Umbilical cord (tissue), 2 donors: ENCODE results near the gene FMNL1. TPM values are rescaled to one million over a fixed set of nuclear protein-coding genes. Genes with fewer than 3 reads are reported as not detected.
"Not testable (repeated sequence)": the region's sequence is repeated elsewhere in the genome, so short reads cannot be mapped to it uniquely, and the experiment has no call there.

Experiments used
- DNase-seq: peaks from one replicate; pipeline ENCODE4 v3.0.0-alpha.2; 2015; ENCODE audit warnings: low spot score
- total RNA-seq: library from RNA; depleted of rRNA; stranded (reverse); fragments of >200 nt; gene quantifications from one replicate; pipeline ENCODE4 v1.2.3, GENCODE V29; 2014; ENCODE audit warnings: low replicate concordance; ENCODE audit not compliant: insufficient read depth

The FMNL1 gene
- total RNA-seq, 1 donor from 2014 or later, result 3.1 TPM

DNA sequence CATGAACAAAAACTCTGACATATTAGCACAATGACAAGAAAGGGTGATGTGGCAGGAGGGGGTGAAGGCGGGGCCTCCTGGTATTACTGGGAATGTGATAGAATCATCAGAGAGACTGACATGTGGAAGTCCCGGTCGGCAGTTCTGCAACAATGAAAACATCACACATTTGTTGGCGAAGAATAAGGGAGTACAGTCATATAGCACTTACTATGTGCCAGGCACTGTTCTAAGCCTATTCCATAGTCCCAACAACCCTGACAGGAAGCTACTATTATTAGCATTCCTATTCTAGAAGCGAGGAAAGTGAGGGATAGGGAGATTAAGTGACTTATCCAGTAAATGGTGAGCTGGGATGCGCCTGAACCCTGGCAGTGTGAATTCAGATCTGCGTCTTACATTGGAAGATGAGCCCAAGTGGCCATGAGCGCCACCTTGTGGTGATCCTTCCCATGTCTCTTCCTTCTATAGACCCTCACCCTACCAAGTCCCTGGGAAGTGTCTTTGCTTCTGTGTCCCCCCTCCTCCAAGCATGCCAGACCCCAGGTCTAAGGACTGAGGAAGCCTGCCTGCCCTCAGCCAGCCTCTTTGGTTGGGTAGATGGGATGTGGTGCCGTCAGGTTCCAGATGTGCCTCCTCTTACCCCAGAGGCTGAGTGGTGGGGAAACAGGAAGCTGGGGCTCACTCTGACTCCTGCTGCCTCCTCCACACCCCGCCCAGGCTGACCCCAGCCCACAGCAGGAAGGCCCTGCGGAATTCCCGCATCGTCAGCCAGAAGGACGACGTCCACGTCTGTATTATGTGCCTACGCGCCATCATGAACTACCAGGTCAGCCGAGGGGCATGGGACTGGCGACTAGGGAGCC lies 14.0 kb downstream of the FMNL1 start:
- peak; percentile 52 for DNase-seq

DNA sequence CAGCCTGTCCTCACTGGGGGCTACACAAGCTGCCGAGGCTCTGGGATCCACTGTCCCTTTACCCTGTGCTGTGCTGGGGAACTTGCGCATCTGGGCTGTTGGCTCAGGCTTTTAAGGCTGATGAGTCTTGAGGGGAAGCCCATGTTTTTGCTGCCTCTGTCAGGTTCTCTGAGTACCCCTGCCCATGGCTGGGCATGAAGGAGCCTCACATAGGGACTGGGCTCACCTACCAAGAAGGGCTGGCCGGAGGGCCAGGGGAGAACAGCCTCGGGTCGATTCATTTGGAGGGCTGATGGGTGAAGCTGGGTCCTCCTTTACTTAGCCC lies 14.6 kb downstream of the FMNL1 start:
- no peak for DNase-seq

DNA sequence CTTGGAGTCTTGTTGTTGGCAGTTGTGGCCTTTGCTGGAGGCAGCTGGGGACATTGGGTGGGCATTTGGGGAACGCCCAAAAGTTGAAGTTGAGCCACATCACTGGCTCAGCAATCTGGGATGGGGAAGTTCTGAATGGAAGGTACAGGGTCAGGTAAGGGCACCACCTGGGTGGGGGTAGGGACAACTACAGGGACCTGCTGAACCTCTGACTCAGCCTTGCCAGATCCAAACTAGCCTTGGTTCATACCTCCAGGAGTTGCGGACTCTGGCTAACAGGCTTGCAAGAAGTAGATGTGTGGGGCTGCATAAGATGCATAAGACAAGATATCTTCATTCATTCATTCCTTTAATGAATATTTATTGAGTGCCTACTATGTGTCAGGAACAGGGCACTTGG lies 16.0 kb downstream of the FMNL1 start:
- no peak for DNase-seq

DNA sequence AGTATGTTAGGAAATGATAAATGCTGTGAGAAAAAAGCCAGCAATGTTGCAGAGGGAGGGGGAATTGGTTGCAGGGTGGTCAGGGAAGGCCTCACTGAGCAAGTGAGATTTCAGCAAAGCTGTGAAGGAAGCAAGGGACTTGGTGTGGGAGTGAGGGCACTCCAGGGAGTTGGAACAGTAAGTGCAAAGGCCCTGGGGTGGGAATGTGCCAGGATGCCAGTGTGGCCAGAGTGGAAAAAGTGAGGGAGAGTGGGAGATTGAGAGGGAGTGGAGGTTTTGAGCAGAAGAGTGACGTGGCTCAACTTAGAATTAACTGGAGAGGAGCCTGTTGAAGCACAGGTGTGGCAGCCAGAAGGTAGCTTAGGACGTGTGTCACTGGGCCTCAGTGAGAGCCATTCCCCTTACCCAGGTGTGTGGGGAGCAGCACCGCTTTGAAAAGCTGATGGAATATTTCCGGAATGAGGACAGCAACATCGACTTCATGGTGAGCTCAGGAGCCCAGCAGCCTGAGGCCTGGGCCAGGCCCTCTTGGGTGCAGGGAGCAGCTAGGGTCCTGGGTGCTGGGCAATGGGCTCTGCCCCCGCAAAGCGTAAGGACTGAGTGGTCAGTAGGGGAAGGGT lies 16.6 kb downstream of the FMNL1 start:
- no peak for DNase-seq

DNA sequence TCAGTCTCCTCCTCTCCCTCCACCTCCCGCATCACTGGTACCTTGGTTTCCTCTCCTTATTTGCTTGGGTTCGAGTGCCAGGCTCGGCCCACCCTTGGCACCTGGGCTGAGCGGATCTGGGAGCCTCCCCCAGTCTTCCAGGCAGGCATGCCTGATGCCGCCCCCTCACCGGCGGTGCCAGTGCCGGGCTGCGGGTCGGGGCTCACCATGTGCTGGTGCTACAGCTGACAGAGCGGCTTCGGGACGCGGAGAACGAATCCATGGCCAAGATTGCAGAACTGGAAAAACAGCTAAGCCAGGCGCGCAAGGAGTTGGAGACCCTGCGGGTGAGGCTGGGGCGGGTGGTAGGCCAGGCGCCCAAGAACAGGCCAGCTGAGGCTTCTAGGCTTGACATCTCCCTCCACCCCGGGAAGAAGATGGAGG lies 19.2 kb downstream of the FMNL1 start:
- DNase-seq, result no peak

DNA sequence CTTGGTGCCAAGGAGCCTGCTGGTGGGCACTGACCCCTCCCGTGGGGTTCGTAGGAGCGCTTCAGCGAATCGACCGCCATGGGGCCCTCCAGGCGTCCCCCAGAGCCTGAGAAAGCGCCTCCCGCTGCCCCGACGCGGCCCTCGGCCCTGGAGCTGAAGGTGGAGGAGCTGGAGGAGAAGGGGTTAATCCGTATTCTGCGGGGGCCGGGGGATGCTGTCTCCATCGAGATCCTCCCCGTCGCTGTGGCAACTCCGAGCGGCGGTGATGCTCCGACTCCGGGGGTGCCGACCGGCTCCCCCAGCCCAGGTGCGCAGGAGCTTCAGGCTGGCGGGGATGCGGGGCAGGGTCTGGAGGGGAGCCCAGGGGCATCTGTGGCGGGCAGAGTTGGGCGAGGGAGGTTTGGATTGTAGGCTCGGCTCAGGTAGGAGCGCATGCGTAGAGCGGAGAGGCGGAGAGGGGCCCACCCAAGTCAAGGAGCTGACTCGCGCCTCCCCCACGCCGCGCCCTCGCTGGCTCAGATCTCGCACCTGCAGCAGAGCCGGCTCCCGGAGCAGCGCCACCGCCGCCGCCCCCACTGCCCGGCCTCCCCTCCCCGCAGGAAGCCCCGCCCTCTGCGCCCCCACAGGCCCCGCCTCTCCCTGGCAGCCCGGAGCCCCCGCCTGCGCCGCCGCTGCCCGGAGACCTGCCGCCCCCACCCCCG lies 19.8 kb downstream of the FMNL1 start:
- no peak for DNase-seq

DNA sequence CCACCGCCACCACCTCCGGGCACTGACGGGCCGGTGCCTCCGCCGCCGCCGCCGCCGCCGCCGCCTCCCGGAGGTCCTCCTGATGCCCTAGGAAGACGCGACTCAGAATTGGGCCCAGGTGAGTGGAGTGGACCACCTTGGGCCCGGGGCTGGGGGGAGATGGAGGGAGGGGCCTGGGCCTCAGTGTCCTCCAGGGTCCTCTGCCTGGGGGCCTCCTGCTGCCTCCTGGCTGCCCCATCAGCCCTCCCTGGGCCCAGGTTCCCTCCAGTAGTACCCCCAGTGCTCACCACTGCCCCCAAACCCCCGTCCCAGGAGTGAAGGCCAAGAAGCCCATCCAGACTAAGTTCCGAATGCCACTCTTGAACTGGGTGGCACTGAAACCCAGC lies 20.3 kb downstream of the FMNL1 start:
- no peak for DNase-seq

DNA sequence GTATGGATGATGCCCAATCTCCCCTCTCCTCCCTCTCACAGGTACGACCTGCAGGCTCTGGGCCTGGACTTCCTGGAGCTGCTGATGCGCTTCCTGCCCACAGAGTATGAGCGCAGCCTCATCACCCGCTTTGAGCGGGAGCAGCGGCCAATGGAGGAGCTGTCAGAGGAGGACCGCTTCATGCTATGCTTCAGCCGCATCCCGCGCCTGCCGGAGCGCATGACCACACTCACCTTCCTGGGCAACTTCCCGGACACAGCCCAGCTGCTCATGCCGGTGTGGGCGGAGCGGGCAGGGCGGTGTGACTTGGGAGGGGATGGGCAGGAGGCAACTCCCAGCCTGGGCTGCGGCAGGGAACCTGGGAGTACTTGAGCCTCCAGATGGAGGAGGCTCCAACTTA lies 22.1 kb downstream of the FMNL1 start:
- DNase-seq, result no peak

DNA sequence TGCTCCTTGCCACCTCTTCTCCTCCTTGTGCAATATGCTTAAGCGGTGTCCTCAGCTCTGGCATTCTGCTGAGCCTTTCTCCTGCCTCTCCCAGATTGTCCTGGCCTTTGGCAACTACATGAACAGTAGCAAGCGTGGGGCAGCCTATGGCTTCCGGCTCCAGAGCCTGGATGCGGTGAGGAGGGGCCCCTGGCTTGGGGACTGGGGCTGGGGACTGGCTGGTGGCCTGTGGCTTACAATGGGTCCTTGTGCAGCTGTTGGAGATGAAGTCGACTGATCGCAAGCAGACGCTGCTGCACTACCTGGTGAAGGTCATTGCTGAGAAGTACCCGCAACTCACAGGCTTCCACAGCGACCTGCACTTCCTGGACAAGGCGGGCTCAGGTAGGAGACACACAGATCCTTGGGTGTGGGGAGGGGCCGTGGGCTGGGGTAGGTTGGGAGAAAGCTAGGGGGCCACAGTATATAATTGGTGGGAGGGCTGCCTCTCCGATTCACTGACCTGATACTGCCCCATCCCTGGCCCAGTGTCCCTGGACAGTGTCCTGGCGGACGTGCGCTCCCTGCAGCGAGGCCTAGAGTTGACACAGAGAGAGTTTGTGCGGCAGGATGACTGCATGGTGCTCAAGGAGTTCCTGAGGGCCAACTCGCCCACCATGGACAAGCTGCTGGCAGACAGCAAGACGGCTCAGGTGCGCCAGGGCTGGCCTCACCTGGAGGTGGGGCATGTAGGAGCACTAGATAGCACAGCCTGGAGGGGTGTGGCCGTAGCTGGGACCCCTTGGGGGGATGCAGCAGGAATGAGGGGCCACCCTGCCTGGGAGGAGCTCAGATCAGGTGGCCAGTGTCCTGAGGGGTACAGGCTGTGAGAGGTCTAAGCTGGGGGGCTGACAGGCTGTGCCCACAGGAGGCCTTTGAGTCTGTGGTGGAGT lies 23.3 kb downstream of the FMNL1 start:
- DNase-seq, result no peak

DNA sequence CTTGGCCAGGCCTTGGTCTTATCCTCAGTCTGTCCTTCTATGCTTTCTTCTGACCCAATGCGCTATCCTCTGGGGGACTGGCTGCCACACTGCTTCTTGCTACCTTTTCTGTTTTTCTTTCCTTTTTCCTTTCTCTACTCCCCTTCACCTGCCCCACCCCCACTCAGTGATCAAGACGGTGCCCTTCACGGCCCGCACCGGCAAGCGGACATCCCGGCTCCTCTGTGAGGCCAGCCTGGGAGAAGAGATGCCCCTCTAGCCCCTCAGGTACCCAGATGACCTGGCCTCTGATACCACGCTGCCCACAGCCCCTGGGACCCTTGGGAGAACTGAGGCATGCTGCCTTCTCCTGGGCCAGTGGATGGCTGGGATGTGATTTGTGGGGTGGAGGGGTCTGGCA lies 24.7 kb downstream of the FMNL1 start:
- no peak for DNase-seq

DNA sequence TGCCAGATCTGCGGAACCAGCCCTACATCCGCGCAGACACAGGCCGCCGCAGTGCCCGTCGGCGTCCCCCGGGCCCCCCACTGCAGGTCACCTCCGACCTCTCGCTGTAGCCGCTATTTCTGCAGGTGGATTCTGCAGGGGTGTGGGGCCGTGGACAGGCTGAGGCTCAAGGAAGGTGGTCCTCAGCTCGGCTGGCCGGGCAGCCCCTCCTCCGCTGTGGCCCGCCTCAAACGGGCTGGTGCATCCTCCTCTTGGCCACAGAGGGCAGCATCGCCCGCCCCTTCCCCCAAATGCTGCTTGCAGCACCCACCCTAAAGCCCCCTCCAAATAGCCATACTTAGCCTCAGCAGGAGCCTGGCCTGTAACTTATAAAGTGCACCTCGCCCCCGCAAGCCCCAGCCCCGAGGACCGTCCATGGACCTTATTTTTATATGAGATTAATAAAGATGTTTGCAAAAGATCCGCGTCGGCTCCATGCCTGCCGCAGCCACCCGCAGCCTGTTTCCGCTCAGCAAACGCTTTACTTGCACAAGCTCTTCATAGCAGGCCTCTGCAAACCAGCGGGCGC lies 25.3 kb downstream of the FMNL1 start:
- no peak for DNase-seq

DNA sequence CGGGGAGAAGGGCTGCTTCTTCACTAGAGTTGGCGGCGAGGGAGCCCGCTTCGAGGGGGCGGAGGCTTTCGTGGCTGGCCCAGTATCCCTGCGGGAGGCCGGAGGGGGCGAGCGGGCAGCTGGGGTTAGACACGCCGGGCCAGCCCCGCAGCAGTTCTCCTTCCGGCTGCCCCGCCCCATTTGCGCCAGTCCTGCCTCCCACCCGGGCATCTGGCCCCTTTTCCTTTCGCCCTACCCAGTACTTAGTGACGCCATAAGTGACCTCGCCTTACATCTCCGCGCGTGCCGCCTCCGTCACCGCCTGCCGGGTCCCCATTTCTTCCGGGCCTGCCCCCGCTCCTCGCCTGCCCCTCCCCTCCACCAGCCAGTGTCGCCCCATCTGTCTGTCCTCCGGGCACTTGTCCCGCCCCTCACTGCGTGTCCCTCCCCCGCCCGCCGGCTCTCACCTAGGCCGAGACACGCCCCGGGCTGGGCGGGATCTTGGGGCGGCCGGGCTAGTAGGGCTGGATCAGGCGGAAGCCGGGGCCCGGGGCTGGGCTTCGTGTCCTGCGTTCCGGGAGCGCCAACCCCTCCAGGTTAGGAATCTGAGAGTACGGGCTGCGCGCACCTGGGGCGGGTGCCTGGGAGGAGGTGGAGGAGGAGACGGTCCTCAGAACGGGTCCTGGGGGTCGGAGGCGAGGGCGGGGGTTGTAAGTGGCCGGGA lies 25.9 kb downstream of the FMNL1 start:
- DNase-seq, result peak; percentile 73

DNA sequence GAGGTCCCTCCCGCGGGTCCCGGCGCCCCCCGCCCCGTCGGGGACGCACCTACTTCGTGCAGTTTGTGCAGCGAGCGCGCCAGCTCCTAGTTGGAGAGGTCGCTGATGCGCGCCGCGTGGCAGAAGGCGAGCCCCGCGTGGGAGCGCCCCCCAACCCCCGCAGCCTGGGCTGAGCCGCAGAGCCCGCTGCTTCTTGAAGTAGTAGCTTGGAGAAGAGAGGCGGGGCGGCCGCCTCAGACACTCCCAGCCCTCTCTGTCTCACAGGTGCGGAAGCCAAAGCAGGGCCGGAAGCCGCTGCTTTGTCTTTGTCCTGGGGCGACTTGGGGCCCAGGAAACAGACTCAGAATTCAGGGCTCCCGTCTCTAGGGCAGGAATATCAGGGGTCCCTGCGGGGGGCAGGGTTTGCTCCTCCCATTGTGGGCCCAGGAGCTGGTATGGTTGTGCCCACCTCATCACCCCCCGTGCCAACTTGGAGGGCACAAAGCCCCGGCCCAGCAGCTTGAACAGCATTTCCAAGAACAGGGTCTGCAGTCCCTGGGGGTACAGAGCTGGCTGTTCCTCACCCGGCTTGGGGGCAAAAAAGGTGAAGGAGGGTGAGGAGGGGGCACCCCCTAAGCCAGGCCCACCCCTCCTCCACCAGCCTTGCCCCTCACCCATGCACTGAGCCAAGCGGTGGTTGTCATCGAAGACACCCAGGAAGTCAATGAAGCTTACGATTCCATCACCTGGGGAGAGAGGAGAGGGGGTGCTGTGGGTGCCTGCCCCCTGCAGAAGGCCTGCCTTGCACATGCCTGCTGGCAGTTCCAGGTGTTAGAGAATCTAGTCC lies 26.7 kb downstream of the FMNL1 start:
- peak; percentile 42 for DNase-seq

DNA sequence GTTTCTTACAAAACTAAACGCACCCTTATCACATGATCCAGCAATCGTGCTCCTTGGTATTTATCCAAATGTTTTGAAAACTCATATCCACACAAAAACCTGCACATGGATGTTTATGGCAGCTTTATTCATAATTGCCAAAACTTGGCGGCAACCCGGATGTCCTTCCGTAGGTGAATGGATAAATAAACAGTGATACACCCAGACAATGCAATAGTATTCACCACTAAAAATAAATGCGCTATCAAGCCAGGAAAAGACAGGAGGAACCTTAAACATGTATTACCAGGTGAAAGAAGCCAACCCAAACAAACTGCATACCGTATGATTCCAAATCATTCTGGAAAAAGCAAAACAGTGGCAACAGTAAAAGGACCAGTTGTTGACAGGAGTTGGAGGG lies 30.2 kb downstream of the FMNL1 start:
- no peak for DNase-seq

DNA sequence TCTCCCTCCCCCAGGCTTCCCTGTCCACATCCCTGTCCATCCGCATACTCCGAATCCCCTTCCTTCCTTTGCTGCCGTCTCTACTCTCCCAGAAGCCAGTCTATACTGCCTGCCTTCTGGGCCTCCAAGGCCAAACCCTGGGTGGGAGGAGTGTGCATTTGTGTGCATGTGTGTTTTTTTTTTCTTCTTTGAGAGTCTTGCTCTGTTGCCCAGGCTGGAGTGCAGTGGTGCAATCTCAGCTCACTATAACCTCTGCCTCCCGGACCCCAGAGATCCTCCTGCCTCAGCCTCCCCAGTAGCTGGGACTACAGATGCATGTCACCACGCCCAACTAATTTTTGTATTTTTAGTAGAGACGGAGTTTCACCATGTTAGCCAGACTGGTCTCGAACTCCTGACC lies 31.6 kb downstream of the FMNL1 start:
- not testable (repeated sequence) for DNase-seq

DNA sequence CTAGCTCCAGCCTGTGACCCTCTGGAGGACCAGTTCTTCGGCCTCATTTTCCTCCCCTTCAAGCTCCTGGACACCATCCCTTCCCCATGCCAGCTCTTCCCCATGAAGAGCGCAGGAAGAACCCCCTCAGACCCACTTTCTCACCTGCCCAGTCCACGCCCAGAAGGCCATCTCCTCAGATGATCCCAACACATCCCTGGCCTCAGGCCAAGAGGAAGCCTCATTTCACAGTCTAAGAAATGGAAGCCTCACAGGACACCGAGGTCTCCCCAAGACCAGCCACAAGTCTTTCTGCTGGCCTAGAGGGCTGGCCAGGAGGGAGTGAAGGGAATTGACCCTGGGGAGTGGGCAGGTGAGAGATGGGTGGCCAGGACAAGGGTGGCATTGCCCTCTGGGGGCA lies 32.2 kb downstream of the FMNL1 start:
- DNase-seq, result no peak

DNA sequence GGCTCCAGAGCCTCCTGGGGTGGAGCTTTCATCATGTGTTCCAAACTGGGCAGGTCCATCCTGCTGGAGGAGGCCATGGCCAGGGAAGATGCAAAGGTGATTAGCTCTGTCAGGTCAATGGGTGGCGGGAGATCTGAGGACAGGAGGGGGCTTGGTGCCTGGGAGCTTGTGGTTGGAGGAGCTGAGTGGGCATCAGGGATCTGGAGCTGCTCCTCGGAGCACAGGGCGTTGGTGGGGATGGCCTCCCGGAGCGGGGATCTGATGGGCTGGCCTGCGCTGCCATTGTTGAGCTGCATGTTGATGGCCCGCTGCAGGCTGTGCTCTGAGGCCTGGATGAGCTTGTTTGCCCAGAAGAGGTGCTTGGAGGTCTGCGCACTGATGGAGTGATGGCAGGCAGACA lies 33.7 kb downstream of the FMNL1 start:
- no peak for DNase-seq

DNA sequence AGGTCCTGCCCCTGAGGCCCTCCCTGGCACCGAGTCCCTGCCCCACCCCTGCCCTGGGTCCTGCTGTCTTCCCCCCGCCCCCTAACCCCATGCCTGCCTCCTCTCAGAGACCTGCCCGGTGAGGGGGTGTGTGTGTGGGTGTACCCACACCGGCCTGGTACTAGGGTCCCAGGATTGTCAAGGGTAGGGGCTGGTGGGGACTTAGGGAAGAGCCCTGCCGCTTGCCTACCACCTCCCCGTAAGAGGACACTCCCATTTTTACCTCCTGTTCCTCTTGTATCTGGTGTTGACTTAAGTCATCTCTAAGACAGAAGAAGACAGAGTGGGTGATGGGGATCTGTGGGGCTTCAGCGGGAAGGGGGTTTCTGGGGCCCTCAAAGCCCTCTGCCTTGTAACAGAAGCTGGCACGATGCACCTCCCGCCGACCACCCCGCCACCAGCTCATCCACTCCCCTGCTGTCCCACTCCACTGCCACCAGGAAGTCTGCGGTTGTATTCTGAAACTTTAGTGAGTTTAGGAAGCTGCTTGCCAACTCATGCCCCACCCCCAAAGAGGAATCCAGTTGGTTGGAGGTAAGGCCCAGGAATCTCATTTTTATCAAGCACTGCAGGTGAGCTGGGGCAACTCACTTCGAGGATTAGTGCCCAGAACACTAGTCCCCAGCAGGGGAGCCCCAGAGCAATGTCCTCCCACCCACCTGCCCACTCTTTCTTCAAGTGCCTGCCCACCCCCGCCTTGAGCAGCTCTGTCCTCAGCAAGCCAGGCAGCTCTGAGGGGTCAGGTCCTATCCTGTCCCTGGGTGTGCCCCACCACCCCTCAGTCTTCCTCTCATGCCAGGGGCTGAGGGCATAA lies 34.7 kb downstream of the FMNL1 start:
- DNase-seq, result no peak

DNA sequence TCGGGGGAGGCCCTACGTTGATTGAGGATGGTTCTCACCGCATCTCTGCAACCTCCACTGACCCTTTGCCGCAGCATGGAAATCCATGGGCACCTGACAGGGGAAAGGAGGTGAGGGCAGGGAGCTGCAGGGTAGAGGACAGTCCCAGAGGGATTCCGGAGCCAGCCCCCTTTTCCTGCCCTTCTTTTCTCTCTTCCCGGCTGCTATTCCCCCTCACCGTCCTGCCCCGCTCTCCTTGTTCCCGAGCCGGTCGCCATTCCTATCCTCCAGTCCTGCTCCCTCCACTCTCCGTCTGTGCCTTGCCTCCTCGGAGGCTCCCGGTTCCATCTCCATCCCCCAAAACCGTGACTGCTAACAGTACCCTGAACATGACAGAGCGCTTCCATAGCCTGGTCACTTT lies 35.4 kb downstream of the FMNL1 start:
- no peak for DNase-seq
